Nephron progenitor cell (in vitro differentiated cells): Measurements from ENCODE around the gene C7orf25.

Source experiments
- DNase-seq: peaks from one replicate; pipeline ENCODE4 v3.0.0; 2021
- H3K27ac Mint-ChIP-seq: 2 replicates; pipeline ENCODE4 v1.8.0; 2021; ENCODE audit warnings: mild to moderate bottlenecking, moderate library complexity, mixed read lengths
- H3K27me3 Mint-ChIP-seq: 2 replicates; pipeline ENCODE4 v1.8.0; 2021; ENCODE audit warnings: mild to moderate bottlenecking, low read depth, mixed read lengths; ENCODE audit not compliant: poor library complexity
- H3K36me3 Mint-ChIP-seq: 2 replicates; pipeline ENCODE4 v1.8.0; 2021; ENCODE audit warnings: low read depth, mixed read lengths
- H3K4me1 Mint-ChIP-seq: 2 replicates; pipeline ENCODE4 v1.8.0; 2021; ENCODE audit warnings: mixed read lengths
- H3K4me3 Mint-ChIP-seq: 2 replicates; pipeline ENCODE4 v1.8.0; 2021; ENCODE audit warnings: mild to moderate bottlenecking, moderate library complexity, mixed read lengths
- H3K9me3 Mint-ChIP-seq: 2 replicates; pipeline ENCODE4 v1.8.0; 2021; ENCODE audit warnings: mild to moderate bottlenecking, moderate library complexity, mixed read lengths
- TF ChIP-seq, protein P1 (sequence below): fragments of 200-600 bp; sonication (generic); IDR thresholded peaks from 2 replicates; pipeline ENCODE4 v1.5.0; 2021; ENCODE audit warnings: antibody characterized with exemption

The C7orf25 gene

DNA sequence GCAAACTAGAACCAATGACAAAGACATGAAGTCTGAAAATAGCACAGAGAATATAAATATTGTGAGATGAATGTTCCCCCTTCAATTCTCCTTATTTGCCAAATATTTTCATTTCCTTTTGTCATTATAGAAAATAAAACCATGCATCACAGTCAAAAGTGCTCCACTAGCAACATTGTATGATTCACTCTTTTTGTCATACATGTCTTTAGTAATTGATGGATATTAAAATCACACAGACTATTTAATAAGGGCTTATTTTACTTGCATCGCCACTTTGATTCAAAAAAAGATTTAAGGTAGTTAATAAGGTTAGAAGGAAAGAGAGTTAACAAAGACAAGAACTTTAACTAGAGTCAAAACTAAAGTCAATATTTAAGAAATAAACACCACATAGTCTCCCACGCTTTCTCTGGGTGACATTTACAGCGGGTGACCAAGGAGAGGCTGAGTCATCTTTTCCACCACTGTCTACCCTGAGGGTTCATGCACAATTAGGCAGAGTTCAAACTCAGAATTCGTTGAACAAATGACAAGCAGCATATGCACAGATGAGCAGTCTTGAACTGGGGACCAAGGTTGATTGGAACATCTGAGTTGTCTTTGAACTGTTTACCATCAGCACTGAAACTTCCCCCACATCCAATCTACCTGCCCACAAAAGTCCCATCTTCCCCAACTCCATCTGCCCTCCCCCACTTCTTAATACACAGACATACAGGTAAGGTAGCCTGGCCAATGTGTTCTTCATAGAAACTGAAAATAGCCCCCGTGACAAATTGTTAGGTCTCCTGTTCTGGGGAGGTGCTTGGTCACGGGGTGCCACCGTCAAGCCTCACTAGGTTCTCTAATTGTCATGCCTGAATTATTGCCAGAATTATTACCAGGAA is 42.5 kb downstream of the C7orf25 start:
- Mint-ChIP-seq H3K27ac (no peak overlapping the region), H3K27me3 (no peaks in the 10 kb centered on the region), H3K4me3 (no peak overlapping the region), H3K36me3 (peaks cover 8% of the 10 kb centered on the region), H3K4me1 (peaks cover 24% of the 10 kb centered on the region), H3K9me3 (peaks cover 41% of the 10 kb centered on the region)
- DNase-seq = no peak
- TF ChIP-seq, protein P1, sequence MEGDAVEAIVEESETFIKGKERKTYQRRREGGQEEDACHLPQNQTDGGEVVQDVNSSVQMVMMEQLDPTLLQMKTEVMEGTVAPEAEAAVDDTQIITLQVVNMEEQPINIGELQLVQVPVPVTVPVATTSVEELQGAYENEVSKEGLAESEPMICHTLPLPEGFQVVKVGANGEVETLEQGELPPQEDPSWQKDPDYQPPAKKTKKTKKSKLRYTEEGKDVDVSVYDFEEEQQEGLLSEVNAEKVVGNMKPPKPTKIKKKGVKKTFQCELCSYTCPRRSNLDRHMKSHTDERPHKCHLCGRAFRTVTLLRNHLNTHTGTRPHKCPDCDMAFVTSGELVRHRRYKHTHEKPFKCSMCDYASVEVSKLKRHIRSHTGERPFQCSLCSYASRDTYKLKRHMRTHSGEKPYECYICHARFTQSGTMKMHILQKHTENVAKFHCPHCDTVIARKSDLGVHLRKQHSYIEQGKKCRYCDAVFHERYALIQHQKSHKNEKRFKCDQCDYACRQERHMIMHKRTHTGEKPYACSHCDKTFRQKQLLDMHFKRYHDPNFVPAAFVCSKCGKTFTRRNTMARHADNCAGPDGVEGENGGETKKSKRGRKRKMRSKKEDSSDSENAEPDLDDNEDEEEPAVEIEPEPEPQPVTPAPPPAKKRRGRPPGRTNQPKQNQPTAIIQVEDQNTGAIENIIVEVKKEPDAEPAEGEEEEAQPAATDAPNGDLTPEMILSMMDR = no peak

DNA sequence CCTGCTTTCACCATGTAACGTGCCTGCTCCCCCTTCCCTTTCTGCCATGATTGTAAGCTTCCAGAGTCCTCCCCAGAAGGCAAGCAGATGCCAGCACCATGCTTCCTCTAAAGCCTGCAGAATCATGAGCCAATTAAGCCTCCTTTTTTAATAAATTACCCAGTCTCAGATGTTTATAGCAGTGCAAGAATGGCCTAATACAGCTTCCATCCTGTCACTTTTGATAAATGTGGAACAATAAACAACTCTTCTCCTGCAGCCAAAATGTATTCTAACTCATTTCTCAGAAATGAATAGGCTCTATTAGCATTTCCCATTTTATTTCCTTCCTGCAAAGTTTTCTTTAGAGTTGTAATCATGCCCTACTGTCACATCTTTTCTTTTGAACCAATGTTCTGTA is 43.4 kb downstream of the C7orf25 start:
- no peaks in the 10 kb centered on the region for H3K27me3 Mint-ChIP-seq
- H3K4me1 Mint-ChIP-seq = peaks cover 19% of the 10 kb centered on the region
- no peak overlapping the region for H3K27ac Mint-ChIP-seq
- TF ChIP-seq, protein P1 = no peak
- peaks cover 50% of the 10 kb centered on the region for H3K9me3 Mint-ChIP-seq
- DNase-seq = no peak
- no peak overlapping the region for H3K4me3 Mint-ChIP-seq
- peaks cover 15% of the 10 kb centered on the region for H3K36me3 Mint-ChIP-seq
